ENCODE results near the gene SULT1A3.
"Not testable (repeated sequence)": the region's sequence is repeated elsewhere in the genome, so short reads cannot be mapped to it uniquely, and the experiment has no call there.

SULT1A3 gene

DNA sequence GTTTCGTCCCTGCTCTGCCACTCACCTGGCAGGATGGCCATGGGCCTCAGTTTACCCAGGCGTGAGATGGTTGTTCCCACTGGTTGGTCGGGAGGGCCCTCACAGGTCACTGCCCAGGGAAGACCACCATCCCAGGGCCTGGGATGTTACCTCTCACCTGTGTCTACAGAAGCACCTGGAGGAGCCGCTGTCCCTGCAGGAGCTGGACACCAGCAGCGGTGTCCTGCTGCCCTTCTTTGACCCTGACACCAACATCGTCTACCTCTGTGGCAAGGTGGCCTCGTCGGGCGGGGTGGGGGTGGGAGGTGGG lies 11.5 kb upstream of the SULT1A3 start:
- no peak for DNase-seq

DNA sequence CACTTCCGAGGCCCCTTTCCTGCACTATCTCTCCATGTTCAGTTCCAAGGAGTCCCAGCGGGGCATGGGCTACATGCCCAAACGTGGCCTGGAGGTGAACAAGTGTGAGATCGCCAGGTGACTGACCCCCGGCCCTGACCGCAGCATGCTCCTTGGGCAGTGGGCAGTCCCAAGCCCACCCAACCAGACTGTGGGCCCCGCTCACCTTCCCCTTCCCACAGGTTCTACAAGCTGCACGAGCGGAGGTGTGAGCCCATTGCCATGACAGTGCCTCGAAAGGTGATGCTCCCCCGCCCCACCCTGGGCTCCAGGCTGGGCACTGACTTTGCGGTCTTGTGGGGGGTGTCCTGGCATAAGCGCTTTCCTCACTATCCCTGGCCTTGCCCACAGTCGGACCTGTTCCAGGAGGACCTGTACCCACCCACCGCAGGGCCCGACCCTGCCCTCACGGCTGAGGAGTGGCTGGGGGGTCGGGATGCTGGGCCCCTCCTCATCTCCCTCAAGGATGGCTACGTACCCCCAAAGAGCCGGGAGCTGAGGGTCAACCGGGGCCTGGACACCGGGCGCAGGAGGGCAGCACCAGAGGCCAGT lies 11.0 kb upstream of the SULT1A3 start:
- no peak for DNase-seq

DNA sequence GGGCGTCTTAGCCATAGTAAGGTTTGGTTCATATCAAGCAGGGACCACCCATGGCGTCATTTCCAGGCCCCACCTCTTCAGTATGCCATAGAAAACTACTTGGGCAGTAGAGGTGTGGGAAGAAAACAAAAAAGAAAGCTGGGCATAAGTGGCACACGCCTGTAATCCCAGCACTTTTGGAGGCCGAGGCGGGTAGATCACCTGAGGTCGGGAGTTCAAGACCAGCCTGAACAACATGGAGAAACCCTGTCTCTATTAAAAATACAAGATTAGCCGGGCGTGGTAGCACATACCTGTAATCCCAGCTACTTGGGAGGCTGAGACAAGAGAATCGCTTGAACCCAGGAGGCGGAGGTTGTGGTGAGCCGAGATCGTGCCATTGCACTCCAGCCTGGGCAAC lies 7.9 kb upstream of the SULT1A3 start:
- not testable (repeated sequence) for DNase-seq

DNA sequence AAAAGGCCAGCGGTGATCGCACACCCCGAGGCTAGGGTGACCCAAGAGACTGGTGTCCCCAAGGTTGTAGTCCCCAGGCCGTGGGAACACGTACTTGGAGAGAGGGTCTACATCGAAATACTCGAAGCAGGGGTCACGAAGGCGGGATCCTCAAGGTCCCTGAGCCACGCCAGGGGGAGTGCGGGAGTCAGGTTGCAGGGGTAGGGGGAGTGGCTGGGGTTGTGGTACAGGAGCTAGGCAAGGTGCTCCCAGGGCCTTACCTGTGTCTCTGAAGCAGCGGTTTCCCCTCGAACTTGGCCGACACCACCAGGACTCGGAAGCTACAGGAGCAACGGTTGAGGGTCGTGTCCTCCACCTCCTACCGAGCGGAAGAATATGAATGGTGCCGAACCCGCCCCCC lies 6.0 kb upstream of the SULT1A3 start:
- not testable (repeated sequence) for DNase-seq

DNA sequence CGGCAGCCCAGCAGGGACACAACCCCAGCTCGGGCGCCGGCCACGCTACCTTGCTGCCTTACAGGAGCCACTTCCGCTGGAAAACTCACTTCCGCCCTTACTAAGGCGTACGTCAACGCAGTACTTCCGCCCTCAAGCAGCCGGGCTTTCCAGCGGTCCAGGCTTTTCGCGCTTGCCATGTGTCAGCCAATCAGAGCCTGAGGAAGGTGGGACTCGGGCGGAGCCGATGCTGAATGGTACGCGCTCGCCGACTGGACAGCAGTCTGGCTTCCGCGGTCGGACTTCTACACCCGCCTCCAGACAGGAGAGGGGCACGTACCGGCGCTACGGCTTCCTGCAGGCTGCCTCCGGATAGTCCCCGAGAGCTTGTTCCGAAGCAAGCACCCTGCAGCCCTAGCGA lies 5.4 kb upstream of the SULT1A3 start, which contains the start of the genes BOLA2B and SLX1A:
Gene BOLA2B (minus strand): TSS at position 52 of the 400 bp plus-strand sequence. CDS start 71 bp downstream, outside the sequence.
Gene SLX1A (plus strand): TSS at position 261 of the 400 bp plus-strand sequence. CDS start 210 bp downstream, outside the sequence.
- DNase-seq = not testable (repeated sequence)

DNA sequence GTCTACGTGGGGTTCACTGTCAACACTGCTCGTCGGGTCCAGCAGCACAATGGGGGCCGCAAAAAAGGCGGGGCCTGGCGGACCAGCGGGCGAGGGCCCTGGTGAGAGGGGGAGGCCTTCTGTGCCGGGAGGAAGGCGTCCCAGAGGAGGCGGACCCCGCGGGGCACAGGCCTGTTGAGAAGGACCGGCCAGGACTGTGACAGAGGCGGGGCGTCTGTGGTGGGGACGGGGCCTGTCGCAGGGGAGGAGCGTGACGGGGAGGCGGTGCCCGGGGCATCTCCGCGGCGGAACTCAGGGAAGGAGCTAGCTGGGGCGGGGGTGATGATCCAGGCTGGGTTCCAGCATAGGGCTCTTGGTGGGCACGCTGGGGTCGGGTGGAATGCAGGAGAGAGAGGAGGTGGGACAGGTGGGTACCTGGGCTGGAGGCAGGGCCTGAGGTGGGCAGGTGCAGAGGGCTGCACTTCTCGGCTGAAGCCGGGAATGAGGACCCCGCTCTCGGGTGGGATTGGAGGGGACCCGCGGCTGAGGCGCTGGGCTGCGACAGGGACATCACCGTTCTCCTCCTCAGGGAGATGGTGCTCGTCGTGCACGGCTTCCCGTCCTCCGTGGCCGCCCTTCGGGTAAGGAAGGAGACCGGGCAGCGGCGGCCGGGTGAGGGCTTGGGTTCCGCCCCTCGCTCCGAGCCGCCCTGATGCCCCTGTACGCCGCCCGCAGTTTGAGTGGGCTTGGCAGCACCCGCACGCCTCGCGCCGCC lies 4.7 kb upstream of the SULT1A3 start:
- DNase-seq = not testable (repeated sequence)

DNA sequence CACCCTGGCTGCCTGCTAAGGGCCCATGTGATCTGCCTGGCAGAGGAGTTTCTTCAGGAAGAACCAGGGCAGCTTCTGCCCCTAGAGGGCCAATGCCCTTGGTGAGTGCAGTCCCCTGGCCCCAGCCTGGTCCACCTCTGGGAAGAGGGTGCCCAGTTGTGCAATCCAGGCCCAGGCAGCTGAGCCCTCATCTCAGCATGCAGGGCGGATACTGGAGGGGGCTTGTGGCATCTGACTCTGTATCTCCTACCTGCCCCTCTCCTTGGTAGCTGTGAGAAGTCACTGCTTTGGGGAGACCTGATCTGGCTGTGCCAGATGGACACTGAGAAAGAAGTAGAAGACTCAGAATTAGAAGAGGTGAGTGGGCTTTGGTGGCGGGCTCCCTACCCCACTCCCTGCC lies 2.1 kb upstream of the SULT1A3 start:
- not testable (repeated sequence) for DNase-seq

DNA sequence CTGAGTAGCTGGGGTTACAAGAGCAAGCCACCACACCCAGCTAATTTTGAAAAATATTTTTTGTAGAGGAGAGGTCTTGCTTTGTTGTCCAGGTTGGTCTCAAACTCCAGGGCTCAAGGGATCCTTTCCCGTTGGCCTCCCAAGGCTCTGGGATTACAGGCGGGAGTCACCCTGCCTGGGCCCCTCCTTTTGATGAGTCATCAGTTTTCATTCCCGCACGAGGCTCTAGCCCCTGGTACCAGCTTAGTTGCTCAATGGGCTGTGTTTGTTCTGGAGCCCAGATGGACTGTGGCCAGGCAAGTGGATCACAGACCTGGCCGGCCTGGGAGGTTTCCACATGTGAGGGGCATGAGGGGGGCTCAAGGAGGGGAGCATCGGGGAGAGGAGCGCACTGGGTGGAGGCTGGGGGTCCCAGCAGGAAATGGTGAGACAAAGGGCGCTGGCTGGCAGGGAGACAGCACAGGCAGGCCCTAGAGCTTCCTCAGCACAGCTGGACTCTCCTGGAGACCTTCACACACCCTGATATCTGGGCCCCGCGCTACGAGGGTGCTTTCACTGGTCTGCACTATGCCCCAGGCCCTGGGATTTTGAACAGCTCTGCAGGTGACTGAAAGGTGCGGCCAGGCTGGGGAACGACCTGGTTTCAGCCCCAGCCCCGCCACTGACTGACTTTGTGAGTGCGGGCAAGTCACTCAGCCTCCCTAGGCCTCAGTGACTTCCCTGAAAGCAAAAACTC lies 721 bp downstream of the SULT1A3 start:
- DNase-seq = not testable (repeated sequence)

DNA sequence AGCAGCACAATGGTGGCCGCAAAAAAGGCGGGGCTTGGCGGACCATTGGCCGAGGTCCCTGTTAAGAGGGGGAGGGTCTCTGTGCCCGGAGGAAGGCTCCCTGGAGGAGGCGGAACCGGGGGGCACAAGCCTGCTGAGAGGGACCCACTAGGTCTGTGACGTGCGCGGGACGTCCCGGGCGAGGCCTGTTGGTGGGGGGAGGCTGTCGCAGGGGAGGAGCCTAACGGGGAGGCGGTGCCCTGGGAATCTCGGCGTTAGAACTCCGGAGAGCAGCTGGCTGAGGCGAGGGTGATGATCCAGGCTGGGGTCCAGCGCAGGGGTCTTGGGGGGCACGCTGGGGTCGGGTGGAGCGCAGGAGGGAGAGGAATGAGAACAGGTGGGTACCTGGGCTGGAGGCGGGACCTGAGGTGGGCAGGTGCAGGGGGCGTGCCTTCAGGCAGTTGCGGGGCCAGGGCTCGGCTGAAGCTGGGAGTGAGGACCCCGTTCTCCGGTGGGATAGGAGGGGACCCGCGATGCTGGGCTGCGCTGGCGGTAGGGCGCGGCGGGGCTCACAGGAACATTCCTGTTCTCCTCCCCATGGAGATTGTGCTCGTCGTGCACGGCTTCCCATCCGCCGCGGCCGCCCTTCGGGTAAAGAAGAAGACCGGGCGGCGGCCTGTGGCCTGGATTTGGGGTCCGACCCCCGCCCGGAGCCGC lies 6.6 kb downstream of the SULT1A3 start:
- DNase-seq = not testable (repeated sequence)

DNA sequence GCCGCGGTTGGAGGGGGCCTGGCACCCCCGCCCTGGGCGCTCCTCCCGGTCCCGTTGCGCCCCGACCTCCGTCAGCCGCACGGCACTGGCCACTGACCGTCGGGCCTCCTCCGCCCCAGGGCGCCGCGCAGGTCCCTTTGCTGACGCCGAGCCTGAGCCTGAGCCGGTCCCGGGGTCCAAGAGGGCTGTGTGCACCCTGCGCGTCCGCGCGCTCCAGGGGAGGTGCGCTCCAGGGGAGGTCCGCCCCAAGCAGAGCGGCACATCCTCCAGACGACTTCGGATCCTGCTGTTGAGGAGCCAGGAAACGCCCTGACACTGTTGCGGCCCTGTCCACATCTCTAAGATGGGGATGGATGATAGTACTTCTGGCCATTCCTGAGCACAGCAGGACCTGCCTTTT lies 7.2 kb downstream of the SULT1A3 start:
- not testable (repeated sequence) for DNase-seq

DNA sequence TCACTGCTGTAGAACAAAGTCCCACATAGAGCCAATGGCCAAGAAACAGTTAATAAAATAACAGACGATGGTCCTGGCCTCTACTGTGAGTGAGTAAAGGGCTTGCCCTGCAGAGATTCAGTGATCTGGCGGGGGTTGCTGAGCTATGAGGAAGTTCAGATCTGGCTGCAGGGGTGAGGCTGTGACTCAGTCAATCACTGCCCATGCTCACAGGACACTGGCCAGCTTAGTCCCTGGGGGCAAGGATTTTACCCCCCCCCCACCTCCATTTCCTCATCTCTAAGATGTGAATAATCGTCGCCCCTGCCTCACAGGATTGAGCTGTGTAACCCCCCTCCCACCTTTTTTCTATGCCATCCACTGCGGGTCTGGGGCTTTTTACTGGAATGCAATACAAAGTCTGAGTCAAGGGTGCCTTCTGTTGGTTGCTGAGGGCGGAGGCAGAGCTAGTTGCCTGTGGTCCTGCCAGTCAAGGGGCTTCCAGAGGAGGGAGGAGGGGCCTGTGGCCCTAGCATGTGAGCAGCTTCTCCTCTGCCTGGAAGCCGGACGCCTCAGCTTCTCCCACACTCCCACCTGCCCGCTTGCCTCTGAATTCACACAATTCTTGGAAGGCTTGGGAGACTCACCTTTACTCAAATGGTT lies 8.1 kb downstream of the SULT1A3 start:
- not testable (repeated sequence) for DNase-seq

DNA sequence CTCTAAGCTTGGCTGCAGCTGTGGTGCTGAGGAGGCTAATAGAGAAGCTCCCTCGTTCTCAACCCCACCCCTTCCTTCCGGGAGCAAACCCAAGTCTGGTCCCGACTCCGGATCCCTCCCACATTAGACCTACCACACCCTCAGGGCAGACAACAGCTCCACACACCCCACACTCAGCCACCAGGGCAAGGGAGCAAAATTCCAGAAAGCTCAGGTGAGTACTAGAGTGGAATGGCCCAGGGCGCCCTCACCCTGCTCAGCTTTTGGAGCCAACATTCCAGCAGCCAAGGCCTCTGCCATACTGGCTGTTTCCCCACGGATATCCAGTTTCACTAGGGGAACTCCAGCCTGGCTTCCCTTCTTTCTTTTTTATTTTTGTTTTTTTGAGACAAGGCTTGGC lies 10.0 kb downstream of the SULT1A3 start:
- not testable (repeated sequence) for DNase-seq

DNA sequence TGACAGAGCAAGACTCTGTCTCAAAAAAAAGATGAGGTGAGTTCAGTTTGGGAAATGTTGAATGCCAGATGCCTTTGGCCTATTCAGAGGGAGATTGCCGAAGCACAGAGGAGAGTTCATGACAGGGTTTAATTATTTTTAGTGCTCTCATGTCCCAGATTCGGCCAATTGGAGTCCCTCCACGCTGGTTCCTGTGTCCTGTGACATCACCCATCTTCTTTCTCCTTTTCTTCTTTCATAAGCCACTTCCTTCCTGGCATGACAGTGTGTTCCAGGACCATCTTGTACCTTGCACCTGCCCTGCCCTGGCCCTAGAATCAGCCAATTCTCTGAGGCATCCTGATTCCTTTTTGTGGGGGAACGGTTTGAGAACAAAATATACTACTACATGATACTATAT lies 12.4 kb downstream of the SULT1A3 start:
- DNase-seq = not testable (repeated sequence)

DNA sequence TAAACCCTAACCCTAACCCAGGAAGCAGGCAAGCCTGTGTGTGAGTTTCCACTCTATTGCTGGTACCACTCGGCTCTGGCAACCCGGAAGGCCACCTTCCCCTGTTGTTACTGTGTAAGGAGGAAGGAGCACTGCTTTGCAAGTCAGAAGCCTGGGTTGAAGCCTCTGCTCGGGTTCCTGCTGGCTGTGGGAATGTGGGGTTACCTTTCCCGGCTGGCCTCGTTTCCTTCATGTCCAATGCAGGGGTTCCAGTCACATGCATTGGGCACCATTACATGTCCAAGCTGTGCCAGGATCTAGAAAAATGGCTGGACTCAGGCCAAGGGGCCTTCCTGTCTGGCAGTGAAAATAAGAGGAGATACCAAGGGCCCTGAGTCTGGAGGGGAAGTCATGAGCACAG lies 18.0 kb downstream of the SULT1A3 start:
- not testable (repeated sequence) for DNase-seq

DNA sequence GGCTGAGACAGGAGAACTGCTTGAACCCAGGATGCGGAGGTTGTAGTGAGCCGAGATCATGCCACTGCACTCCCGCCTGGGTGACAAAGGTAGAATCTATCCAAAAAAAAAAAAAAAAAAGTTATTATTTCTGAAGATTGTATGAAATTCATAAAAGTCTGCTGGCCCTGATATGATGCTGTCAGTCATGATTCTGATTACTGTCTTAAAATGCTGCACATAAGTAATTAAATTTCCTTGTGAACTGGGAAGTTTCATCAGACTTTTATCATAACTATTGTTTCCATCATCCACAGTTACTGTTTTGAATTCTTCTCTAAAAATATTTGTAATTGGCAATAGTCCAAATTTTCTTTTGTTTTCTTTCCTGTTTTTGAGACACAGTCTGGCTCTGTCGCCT lies 49.3 kb downstream of the SULT1A3 start, which contains the start of gene NPIPB13:
Gene NPIPB13 (minus strand): TSS at position 101 of the 400 bp plus-strand sequence. CDS start 2,906 bp downstream, outside the sequence.
- not testable (repeated sequence) for DNase-seq

Measured in NCI-H1694 (cell line).